B cell (primary cell): ENCODE data around the gene TBC1D4.

ENCODE experiments used
- CTCF ChIP-seq: fragments of 200-600 bp; IDR thresholded peaks from one replicate; pipeline ENCODE4 v1.8.0; 2022; ENCODE audit warnings: antibody characterized with exemption, mild to moderate bottlenecking
- EZH2 ChIP-seq: IDR thresholded peaks from 2 replicates; pipeline ENCODE4 v1.6.1; 2012; ENCODE audit warnings: borderline replicate concordance, low read depth, mild to moderate bottlenecking, moderate library complexity, low read length; ENCODE audit not compliant: insufficient read depth, poor library complexity, severe bottlenecking

GRCh38 chr13:75341028-75341427 is 140.9 kb downstream of the TBC1D4 start:
- TF ChIP-seq CTCF, result no peak
- no peak for TF ChIP-seq EZH2
